ELR (cell line): ENCODE measurements around the gene PTGIR.

Experiments
- DNase-seq: peaks from one replicate; pipeline ENCODE4 v3.0.0-alpha.2; 2015; ENCODE audit warnings: low read depth

PTGIR gene, protein sequence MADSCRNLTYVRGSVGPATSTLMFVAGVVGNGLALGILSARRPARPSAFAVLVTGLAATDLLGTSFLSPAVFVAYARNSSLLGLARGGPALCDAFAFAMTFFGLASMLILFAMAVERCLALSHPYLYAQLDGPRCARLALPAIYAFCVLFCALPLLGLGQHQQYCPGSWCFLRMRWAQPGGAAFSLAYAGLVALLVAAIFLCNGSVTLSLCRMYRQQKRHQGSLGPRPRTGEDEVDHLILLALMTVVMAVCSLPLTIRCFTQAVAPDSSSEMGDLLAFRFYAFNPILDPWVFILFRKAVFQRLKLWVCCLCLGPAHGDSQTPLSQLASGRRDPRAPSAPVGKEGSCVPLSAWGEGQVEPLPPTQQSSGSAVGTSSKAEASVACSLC

DNA sequence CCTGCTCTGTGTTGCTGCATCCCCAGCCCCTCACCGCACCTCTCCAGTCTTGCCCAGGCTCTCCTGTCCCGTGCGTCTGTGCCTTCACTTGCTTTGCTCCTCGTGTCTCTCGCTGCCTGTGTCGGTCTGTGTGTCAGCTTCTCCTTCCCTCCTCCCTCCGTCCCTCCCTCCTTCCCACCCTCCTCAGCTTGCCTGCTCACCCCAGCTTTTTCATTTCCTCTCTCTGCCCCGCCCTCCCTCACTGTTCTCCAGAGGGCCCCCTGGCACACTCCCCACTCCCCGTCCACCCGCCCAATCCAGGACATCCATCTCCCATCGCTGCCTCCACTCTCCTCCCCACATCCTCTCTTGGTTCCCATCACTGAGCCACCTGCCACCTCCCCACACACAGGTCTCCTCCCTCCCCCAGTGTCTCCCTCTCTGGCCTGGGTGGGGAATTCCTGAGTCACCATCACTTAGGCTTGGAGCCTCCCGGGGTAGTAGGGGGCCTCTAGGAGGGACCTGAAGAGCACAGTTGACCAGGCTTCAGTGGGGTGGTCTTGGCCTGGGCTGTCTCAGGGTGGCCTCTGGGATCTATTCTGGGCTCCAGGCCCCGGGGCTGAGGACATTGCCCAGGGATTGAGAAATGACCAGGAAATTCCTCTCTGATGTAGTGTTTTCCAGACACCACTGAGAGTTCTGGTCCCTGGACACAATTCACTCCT lies at the start of gene PTGIR:
Gene PTGIR, minus strand, starts transcription at position 132 of the 704 bp plus-strand sequence. CDS start 864 bp downstream, outside the sequence.
- peak; percentile 83 for DNase-seq

DNA sequence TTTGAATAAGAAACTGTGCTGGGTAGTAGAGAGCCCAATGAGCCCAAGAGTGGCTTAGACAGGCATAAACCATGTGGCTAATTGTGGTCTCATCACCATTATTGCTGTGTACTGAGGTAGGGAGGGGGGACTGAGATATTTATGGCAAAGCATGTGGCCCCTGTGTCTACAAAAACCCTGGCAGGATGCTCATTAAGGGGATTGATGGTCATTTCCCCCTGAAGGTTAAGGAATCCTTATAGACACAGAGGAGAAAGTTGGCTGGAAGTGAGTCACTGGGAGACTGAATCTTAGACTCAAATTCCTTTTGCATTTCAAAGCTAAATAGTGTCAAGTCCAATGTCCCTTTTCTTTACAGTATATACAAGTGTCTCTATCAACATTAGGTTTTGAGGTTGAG lies 45.9 kb upstream of the PTGIR start:
- peak; percentile 72 for DNase-seq

DNA sequence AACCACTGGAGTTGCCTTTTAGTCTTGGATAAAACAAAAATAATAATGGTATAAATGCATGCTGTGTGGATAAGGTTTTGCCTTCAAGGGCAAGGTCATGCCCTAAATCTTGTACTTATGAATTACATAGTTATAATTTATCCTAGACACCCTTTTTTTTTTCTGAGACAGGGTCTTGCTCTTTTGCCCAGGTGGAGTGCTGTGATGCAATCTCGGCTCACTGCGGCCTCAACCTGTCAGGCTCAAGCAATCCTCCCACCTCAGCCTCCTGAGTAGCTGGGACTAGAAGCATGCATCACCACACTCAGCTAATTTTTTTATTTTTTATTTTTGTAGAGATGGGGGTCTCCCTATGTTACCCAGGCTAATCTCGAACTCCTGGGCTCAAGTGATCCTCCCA lies 43.8 kb upstream of the PTGIR start:
- DNase-seq = no peak

DNA sequence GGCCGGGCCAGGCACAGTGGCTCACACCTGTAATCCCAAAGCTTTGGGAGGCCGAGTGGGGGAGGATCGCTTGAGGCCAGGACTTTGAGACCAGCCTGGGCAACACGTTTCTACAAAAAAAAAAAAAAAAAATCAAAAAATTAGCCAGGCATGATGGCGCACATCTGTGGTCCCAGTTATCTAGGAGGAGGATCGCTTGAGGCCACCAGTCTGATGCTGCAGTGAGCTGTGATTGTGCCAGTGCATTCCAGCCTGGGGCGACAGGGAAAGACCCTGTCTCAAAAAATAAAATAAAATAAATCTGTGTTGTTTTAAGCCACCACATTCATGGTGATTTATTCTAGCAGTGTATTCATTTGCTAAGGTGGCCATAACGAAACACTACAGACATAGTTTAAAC lies 40.2 kb upstream of the PTGIR start:
- no peak for DNase-seq

DNA sequence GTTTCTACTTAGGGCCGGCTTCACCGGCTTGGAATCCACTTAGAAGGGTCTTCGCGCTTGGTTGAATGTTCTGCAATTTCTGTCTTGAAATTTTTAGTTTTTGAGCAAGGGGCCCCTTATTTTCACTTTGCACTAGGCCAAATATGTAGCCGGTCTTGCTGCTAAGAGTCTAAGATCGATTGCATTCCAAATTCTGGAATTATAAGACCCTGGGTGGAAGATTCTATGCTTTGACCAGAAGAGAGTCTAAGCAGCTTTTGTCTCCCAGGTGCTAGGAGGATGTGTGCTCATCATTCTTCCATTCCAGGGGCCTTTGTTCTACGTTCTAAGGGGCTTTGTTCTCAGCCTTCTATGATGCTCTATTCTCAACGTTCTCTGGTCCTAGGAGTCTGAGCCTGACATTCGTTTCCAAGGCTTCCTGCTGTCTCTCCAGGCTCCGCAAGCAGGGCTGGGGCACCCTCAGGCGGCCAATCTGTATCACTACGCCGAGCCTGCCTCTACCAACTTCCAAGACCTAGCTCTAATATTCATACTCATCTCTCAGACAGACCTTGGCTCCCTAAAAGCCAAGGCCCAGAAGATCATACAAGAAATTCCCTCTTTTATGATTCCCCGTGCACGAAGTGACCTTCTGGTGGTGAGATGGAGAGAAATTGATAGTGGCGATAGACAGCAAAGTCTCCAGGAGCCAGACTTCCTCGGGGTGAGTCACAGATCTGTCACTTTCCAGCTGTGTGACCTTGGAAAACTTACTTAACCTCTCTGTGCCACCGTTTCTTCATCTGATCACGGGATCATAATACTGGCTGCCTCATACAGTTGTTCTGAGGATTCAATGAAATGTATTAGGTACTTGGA lies 37.1 kb upstream of the PTGIR start:
- peak; percentile 90 for DNase-seq

DNA sequence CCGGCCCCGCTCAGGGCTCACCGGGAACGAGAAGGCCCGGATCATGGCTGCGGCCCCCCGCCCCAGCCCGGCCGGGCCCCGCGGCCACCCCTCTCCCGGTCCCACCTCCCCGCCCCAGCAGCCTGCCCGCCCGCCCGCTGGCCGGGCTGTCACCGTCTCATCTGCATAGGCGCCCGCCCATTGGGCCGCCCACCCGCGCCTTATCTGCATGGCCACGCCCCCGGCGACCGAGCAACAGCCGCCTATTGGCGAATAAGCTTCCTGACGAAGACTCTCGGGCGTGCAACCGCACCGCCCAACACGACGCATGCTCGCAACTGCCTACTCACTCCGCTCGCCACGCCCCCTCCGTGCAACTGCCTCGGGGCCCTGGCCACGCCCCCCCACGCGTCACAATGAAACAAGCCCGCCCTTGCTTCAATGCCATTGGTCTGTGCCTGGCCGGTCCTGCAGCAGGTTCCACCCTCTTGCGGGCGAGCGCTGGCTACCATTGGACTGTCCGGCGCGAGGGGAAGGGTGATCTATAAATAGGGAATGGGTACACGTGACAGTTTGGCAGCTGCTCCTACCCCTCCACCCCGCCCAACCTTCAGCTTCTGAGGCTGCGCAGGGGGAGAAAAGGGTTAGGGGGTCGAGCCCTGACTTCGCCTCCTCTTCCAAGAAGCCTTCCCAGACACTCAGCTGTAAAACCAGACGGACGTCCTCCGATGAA lies 36.3 kb upstream of the PTGIR start, which contains the start of gene DACT3:
Gene DACT3, minus strand, starts transcription at position 163 of the 712 bp plus-strand sequence. Its CDS starts 118 bp downstream, at position 45.
- peak; percentile 100 for DNase-seq

DNA sequence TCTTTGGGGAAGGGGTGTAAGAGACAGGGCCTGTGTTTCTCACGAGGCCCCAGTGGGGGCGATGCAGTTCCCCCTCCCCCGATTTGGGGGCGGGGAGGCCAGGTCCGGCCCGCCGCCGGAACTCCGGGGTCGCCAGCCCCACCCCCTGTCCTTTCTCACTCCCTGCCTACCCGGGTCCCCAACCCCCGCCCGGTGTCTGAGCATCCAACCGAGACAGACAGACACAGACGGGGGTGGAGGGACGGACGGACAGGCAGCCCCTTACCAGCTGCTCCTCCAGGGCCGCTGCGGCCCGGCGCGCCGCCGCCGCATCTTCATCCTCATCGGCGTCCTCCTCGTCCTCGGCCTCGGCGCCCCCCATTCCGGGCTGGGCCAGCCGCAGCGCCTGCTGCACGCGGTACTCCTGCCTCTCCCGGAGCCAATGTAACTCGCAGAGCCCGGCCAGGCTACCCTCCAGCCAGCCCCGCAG lies 35.7 kb upstream of the PTGIR start:
- no peak for DNase-seq

DNA sequence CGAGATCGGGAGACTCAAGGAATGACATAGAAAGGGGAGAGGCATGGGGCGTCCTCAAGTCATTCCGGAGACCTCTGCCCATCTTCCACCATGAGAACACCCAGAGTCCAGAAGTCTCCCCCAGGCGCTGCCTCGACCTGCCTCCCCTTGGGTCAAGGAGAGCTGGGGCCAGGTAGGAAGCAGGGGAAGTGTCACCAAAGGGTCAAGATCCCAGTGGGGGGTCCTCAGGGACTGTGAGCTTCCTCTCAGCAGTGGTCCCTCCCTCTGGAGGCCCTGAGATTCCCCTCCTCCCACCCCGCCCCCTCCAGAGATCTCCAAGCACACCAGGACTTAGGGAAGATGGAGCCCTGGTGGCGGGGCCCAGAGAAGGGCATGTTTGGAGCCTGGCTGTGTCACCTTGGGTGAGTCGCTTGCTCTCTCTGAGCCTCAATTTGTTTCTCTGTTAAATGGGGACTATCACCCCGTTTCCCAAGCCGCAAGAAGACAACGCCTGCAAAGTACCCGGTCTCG lies 35.2 kb upstream of the PTGIR start:
- peak; percentile 18 for DNase-seq

DNA sequence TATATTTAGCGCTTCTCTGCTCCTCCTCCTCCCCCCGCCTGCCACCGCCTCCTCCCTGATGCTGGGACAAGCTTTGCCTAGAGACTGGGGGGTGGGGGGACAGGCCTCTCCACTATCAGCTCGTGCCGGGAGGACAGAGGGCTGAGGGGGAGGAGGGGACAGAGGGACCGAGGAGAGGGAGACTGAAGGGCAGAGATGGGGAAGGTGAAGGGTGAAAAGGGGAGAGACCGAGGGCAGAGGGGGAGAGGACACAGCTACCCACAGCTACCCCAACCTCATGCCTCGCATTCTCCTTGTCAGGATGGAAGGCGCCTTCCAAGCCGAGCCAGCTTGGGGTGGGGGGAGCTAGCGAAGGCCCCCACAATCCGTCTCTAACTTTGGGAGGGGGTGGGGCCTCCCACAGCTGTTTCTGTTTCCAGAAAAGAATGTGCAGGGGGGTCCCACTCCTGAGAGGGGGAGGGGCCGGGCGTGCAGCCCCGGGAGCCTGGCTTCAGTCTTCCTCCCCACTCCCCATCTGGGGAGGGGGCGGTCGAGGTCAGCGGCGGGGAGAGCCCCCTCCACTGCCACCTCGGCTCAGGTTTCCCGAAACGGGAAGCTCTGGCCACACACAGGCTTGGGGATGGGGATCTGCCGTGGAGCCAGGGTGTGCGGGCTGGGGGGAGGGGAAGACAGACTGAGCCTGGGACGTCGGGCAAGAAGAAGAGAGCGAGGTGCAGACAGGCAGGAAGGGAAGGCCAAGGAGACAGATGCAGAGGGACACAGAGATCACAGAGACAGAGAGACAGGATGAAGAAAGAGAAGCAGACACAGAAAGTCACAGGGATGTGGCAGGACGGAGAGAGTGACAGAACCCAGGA lies 34.5 kb upstream of the PTGIR start:
- DNase-seq = peak; percentile 36

DNA sequence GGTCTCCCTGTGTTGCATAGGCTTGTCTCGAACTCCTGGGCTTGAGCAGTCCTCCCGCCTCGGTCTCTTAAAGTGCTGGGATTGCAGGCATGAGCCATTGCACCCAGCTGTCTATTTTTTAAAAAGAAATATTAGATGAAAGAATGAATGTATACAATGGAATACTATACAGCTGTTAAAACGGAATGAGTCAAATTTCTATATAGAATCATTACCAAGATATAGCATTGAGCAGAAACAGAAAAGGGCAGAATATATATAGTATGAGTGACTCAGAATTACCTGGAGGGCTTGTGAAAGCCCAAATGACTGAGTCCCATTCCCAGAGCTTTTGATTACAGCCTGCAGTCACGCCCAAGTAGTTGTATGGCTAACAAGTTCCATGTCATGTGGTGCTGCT lies 31.7 kb upstream of the PTGIR start:
- DNase-seq = no peak

DNA sequence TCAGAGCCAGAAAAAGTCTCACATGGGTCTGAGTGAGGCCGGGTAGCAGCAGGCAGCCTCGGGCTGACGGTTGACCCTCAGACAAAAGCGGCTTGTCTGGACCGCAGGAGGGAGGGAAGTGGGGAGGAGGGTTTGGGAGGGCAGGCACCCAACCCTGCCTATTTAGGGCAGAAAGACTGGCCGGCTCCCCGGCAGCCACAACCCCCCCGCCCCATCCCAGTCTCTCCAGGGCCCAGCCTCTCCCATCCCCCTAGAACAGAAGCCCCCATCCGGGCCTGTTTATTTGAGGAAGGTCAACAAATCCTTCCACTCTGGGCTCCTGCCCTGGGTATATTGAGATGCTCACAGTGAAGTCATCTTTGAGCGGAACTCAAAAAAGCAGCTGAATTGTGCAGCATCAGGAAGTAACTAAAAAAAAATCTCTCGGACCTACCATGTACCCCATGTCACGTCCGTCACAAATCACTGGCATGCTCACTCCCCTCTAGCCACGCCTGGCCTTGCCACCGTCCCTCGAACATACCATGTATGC lies 29.8 kb upstream of the PTGIR start:
- no peak for DNase-seq

DNA sequence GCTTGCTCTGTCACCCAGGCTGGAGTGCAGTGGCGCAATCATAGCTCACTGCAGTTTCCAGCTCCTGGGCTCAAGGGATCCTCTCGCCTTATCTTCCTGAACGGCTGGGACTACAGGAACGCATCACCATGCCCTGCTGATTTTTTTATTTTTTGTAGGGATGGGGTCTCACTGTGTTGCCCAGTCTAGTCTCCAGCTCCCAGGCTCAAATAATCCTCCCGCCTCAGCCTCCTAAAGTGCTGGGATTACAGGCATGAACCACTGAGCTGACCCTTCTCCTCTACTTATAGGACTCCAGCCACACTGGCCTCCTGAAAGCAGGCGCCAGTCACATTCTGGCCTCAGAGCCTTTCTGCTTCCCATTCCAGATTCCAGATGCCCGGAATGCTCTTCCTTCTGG lies 25.6 kb upstream of the PTGIR start:
- no peak for DNase-seq

DNA sequence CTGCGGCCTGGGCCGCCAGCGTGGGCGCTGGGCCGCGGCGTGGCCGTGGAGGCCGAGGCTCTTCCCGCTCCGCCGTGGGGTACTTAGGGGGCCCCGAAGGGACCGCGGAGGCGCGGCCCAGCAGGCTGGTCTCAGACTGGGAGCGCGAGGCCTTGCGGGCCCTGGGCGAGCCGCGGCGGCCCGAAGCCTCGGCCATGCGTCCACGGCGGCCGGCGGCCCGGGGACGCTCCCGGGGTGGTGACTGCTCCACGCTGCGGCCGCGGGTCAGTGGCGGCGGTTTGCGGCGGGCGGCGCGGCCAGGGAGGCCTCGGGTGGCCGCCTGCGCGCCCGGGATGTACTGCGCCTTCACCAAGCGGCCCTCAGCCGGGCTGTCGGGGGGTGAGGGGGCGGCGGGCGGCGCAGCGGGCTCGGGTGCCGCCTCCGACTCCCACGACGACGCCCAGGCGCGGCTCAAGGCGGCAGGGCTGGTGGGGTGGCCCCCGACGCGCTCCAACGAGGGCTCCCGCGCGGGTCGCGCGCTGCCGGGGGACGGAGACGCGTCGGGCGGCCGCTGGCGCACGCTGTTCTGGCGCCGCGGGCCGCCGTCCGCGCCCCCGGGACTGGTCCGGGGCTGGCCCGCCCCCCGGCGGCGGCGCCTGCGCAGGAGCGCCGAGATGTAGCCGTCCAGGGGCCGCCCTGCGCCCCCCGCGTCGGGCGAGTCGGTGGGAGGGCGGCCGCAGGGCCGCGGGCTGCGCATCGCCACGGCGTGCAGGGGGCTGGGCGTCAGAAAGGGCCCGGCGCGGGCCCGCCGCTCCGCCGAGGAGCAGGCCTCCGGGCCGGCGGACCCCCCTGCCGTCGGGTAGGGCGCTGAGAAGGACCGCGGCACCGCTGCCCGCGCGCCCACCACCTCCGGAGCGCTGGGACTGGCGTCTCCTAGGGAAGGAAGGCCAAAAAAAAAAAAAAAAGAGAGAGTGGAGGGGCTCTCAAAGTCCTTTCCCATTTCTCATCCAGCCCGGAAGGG lies 24.4 kb upstream of the PTGIR start:
- DNase-seq = no peak

DNA sequence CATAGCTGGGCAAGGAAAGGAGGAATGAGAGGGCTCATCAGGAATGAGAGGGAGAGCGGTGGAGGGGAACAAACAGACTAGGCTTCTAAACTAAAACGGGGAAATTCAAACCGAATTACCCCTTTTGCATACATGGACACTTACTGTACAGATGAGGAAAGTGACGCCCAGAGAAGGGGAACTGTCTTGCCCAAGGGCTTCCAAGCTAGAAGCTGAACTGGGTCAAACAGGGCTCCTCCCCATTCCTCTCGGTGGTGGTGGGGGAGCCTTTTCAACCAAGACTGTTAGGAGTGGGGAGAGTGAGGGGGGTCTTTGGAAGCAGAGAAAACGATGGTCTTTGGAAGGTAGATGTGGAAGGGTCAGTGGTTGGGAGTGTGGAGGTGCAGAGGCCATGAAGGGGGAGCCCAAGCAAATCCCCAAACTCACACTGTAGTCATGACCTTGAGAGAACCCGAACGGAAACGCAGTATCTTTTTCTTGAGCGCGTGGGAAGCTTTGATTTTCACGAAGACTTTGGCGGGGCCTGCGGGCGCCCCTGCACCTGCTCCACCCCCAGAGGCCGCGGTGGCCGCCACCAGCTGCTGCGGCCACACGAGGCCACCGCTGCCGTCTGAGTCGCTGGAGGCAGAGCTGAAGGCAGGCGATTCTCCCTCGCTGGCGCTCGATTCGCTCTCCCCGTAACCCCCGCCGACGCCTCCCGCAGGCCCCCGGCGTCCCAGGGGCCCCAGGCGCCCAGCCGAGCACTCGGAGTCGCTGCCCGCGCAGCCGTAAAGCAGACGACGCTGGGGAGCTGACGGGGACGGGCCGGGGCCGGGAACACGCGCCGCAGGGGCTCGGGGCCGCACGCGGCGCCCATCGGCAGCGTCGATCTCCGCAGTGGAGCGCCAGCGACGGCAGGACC lies 23.4 kb upstream of the PTGIR start:
- DNase-seq = no peak

DNA sequence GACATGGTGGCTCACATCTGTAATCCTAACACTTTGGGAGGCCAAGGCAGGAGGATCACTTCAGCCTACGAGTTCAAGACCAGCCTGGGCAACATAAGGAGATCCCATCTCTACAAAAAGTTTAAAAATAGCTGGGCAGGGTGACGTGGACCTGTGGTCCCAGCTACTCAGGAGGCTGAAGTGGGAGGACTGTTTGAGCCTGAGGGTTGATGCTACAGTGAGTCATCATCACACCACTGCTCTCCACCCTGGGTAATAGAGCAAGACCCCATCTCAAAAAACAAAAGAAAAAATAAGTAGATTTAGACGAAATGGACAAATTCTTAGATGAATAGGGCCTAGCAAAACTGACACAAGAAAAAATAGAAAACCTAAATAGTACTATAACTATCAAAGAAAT lies 21.5 kb upstream of the PTGIR start:
- DNase-seq = no peak

DNA sequence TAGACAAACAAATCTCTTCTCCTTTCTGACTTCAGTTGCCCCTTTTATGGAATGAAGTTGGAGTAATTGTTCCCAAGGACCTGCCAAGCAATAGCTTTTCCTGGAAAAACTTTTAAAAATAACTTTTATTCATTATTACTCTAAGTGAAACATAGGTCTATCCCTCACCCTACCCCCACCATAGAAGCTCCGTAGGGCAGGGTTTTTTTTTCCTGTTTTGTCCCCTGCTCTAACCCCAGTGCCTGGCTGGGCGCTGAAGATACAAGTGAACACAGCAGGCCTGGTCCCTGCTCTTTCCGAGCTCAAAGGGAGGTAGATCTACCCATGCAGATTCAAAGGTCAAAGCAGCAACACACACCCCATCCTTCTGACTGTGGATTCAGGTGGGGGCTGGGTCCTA lies 19.8 kb upstream of the PTGIR start:
- DNase-seq = no peak

DNA sequence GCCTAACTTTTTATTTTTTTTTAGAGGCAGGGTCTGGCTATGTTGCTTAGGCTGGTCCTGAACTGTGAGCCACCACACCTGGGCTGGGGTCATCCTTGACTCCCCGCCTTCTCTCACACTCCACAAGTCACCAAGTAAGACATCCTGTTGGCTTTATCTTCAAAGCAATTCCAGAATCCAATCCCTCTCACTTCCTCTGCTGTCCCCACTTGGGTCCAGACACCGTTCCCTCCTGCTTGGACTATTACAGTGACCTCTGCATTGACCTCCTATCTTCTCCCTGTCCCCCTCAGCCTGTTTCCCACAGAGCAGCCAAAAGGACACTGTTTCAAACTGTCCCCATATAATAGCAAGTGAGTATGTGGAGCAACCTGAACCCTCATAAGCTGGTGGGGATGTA lies 15.8 kb upstream of the PTGIR start:
- no peak for DNase-seq
